ENCODE data around the gene NANOG.

GRCh38 chr12:7806863-7807487, 17.8 kb downstream of the NANOG start:
- TF ChIP-seq CTCF (IDR thresholded peaks at IDR 0.05) (no peak), POLR2A (IDR thresholded peaks at IDR 0.05) (no peak)

All from lower leg skin (tissue), 3 donors.